H1 (cell line): ENCODE measurements around the gene SLC7A9.

ENCODE experiments used
- CTCF ChIP-seq, 3 experiments: IDR thresholded peaks; 1 replicate in 2 of 3; 2 replicates in 1 of 3; pipeline versions ENCODE4 v1.5.1 to v1.6.1; 2011; ENCODE audit warnings: low read length in 3 of 3, mild to moderate bottlenecking in 3 of 3, inconsistent platforms in 2 of 3, low read depth in 1 of 3, moderate library complexity in 1 of 3; ENCODE audit not compliant: insufficient read depth in 1 of 3; ENCODE audit errors: control extremely low read depth in 1 of 3
- EP300 ChIP-seq, 2 experiments: IDR thresholded peaks; 1 replicate in 1 of 2; 2 replicates in 1 of 2; pipeline ENCODE4 v1.6.1; 2011 to 2012; ENCODE audit warnings: low read depth in 2 of 2, low read length in 2 of 2, mild to moderate bottlenecking in 2 of 2, borderline replicate concordance in 1 of 2, inconsistent platforms in 1 of 2, moderate library complexity in 1 of 2
- JUN ChIP-seq: IDR thresholded peaks from 2 replicates; pipeline ENCODE4 v1.6.1; 2011; ENCODE audit warnings: low read depth, mild to moderate bottlenecking, improper control_type of control experiment, low read length
- JUND ChIP-seq: IDR thresholded peaks from 2 replicates; pipeline ENCODE4 v1.6.1; 2011; ENCODE audit warnings: mild to moderate bottlenecking, improper control_type of control experiment, low read length
- POLR2A ChIP-seq, 2 experiments: IDR thresholded peaks; 1 replicate in 1 of 2; 2 replicates in 1 of 2; pipeline ENCODE4 v1.6.1; 2011; ENCODE audit warnings: low read depth in 2 of 2, low read length in 2 of 2, mild to moderate bottlenecking in 2 of 2; ENCODE audit errors: control extremely low read depth in 1 of 2
- SIRT6 ChIP-seq: IDR thresholded peaks from one replicate; pipeline ENCODE4 v1.7.1; 2012; ENCODE audit warnings: low read length, inconsistent platforms
- YY1 ChIP-seq: IDR thresholded peaks from 2 replicates; pipeline ENCODE4 v1.6.1; 2011; ENCODE audit warnings: low read depth, mild to moderate bottlenecking, low read length

DNA sequence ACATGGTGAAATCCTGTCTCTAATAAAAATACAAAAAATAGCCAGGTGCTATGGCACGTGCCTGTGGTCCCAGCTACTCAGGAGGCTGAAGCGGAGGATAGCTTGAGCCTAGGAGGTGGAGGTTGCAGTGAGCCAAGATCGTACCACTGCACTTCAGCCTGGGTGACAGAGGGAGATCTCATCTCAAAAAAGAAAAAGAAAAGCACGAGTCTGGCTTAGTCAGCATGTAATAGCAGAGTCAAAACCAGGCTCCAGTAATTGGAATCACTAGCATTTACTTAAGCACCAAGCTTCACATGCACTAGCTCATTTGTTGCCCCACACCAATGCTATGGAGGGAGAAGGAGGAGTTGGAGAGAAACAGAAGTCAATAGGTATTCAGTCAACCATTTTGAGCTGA is 41.9 kb upstream of the SLC7A9 start:
- TF ChIP-seq CTCF (IDR thresholded peaks at IDR 0.05; ENCODE audit: control extremely low read depth in 1 of 3, insufficient read depth in 1 of 3, low read depth in 1 of 3, low read length in 3 of 3) (no peak), JUND (no peak), YY1 (no peak), POLR2A (IDR thresholded peaks at IDR 0.05; ENCODE audit: control extremely low read depth in 1 of 2, low read depth in 2 of 2, low read length in 2 of 2) (no peak), EP300 (IDR thresholded peaks at IDR 0.05; ENCODE audit: borderline replicate concordance in 1 of 2, low read depth in 2 of 2, low read length in 2 of 2) (no peak), SIRT6 (no peak), JUN (no peak)
